HEK293 (cell line): ENCODE measurements around the gene LAMA1.

ENCODE experiments used
- CTCF ChIP-seq: fragments of 450-650 bp; formaldehyde crosslinking; IDR thresholded peaks from 2 replicates; pipeline ENCODE4 v1.5.1; 2016; ENCODE audit warnings: missing biosample characterization, missing genetic modification characterization
- MYNN ChIP-seq: fragments of 450-650 bp; formaldehyde crosslinking; IDR thresholded peaks from 2 replicates; pipeline ENCODE4 v1.5.1; 2016; ENCODE audit warnings: missing biosample characterization, missing genetic modification characterization, borderline replicate concordance
- REST ChIP-seq: fragments of 450-650 bp; formaldehyde crosslinking; IDR thresholded peaks from 2 replicates; pipeline ENCODE4 v1.5.1; 2016; ENCODE audit warnings: missing biosample characterization, missing genetic modification characterization
- TRIM28 ChIP-seq: IDR thresholded peaks from 2 replicates; pipeline ENCODE4 v1.6.1; 2011; ENCODE audit warnings: low read length, control low read depth, borderline replicate concordance
- YY1 ChIP-seq: fragments of 450-650 bp; formaldehyde crosslinking; IDR thresholded peaks from 2 replicates; pipeline ENCODE4 v1.5.1; 2018; ENCODE audit warnings: missing biosample characterization, missing genetic modification characterization
- ZNF114 ChIP-seq: fragments of 450-650 bp; formaldehyde crosslinking; IDR thresholded peaks from 2 replicates; pipeline ENCODE4 v1.5.0; 2017; ENCODE audit warnings: missing biosample characterization, missing genetic modification characterization
- ZNF311 ChIP-seq: fragments of 450-650 bp; formaldehyde crosslinking; IDR thresholded peaks from 2 replicates; pipeline ENCODE4 v1.5.1; 2017; ENCODE audit warnings: missing biosample characterization, missing genetic modification characterization, borderline replicate concordance
- TF ChIP-seq, protein P1 (sequence below): sonication (generic); formaldehyde crosslinking; IDR thresholded peaks from 2 replicates; pipeline ENCODE4 v1.8.1; 2022; ENCODE audit warnings: mild to moderate bottlenecking, moderate library complexity, missing genetic modification reagents

DNA sequence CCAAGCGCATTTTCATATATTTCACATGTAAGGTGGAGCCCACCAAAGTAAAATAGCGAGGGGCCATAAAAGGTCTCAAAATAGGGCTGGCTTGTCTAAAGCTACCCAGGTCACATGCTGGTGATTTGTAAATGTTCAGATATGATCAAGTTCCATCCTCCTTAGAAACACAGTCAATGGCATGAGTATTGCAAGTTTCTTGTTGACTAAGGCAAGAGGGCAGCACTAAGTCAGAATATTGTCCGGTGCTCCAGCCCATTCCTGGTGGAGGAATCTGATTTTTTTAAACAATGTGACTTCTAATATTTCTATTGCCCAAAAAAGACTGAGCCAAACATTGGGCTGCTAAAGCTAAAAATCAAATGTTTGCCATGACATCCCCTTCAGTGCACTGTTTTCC lies 85.1 kb downstream of the LAMA1 start:
- TF ChIP-seq CTCF (no peak), YY1 (no peak), ZNF114 (tag by site-specific recombination) (no peak), MYNN (tag by site-specific recombination) (no peak), TRIM28 (no peak), REST (no peak), ZNF311 (tag by site-specific recombination) (no peak)
- TF ChIP-seq, protein P1, sequence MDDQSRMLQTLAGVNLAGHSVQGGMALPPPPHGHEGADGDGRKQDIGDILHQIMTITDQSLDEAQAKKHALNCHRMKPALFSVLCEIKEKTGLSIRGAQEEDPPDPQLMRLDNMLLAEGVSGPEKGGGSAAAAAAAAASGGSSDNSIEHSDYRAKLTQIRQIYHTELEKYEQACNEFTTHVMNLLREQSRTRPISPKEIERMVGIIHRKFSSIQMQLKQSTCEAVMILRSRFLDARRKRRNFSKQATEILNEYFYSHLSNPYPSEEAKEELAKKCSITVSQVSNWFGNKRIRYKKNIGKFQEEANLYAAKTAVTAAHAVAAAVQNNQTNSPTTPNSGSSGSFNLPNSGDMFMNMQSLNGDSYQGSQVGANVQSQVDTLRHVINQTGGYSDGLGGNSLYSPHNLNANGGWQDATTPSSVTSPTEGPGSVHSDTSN (CRISPR knock-in tag) = no peak
